ENCODE results near the gene MTHFSD. TPM values are rescaled to one million over a fixed set of nuclear protein-coding genes. Genes with fewer than 3 reads are reported as not detected.

Gene MTHFSD
- total RNA-seq, 2 donors from 2014 or later, result 21.2 to 22.4 TPM

Other genes with a start within 250 kb of the MTHFSD start
- gene FOXF1, start 44.7 kb downstream of the MTHFSD start, total RNA-seq, result not detected
- not detected for gene FOXC2, start 11.6 kb upstream of the MTHFSD start, total RNA-seq
- under 1 TPM in 1 of 2 donors, not detected in 1; 0.07 TPM for gene FOXL1, start 23.3 kb upstream of the MTHFSD start, total RNA-seq

Data from activated T-cell treated with anti-CD3 and anti-CD28 coated beads, Interleukin-2, amount 50 U/mL, for 72 hours (primary cell).